Measurements from ENCODE around the gene HOXA4.

HOXA4 gene

GRCh38 chr7:27130540-27131389 lies at the start of gene HOXA4:
Gene HOXA4, minus strand, starts transcription at chr7:27130757. Its CDS starts 24 bp downstream, at chr7:27130733.
- TF ChIP-seq, protein P1, sequence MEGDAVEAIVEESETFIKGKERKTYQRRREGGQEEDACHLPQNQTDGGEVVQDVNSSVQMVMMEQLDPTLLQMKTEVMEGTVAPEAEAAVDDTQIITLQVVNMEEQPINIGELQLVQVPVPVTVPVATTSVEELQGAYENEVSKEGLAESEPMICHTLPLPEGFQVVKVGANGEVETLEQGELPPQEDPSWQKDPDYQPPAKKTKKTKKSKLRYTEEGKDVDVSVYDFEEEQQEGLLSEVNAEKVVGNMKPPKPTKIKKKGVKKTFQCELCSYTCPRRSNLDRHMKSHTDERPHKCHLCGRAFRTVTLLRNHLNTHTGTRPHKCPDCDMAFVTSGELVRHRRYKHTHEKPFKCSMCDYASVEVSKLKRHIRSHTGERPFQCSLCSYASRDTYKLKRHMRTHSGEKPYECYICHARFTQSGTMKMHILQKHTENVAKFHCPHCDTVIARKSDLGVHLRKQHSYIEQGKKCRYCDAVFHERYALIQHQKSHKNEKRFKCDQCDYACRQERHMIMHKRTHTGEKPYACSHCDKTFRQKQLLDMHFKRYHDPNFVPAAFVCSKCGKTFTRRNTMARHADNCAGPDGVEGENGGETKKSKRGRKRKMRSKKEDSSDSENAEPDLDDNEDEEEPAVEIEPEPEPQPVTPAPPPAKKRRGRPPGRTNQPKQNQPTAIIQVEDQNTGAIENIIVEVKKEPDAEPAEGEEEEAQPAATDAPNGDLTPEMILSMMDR (IDR thresholded peaks at IDR 0.05; ENCODE audit: extremely low read depth, insufficient read depth, missing control alignments) = no peak
- DNase-seq (ENCODE audit: low spot score) = no peak
- in situ Hi-C loops (cut with MboI; ENCODE audit: low pct_unique_long_range_greater_than_20kb, low sequenced_read_pairs, unreplicated experiment) = no loop called here

GRCh38 chr7:27179503-27180430 lies 49.2 kb upstream of the HOXA4 start:
- in situ Hi-C loops (cut with MboI; ENCODE audit: low pct_unique_long_range_greater_than_20kb, low sequenced_read_pairs, unreplicated experiment) = no loop called here
- TF ChIP-seq, protein P1 (IDR thresholded peaks at IDR 0.05; ENCODE audit: extremely low read depth, insufficient read depth, missing control alignments) = peak; percentile 71
- peak; percentile 82 for DNase-seq (ENCODE audit: low spot score)

- DNase-seq (ENCODE audit: low spot score) = no peak
- in situ Hi-C loops (cut with MboI; ENCODE audit: low pct_unique_long_range_greater_than_20kb, low sequenced_read_pairs, unreplicated experiment) = no loop called here
- TF ChIP-seq, protein P1 (IDR thresholded peaks at IDR 0.05; ENCODE audit: extremely low read depth, insufficient read depth, missing control alignments) = no peak
Measured at GRCh38 chr7:27179030-27179429, 48.5 kb upstream of the HOXA4 start.

GRCh38 chr7:27178366-27178765 lies 47.8 kb upstream of the HOXA4 start:
- in situ Hi-C loops (cut with MboI; ENCODE audit: low pct_unique_long_range_greater_than_20kb, low sequenced_read_pairs, unreplicated experiment) = no loop called here
- no peak for DNase-seq (ENCODE audit: low spot score)
- TF ChIP-seq, protein P1 (IDR thresholded peaks at IDR 0.05; ENCODE audit: extremely low read depth, insufficient read depth, missing control alignments) = no peak

DNA sequence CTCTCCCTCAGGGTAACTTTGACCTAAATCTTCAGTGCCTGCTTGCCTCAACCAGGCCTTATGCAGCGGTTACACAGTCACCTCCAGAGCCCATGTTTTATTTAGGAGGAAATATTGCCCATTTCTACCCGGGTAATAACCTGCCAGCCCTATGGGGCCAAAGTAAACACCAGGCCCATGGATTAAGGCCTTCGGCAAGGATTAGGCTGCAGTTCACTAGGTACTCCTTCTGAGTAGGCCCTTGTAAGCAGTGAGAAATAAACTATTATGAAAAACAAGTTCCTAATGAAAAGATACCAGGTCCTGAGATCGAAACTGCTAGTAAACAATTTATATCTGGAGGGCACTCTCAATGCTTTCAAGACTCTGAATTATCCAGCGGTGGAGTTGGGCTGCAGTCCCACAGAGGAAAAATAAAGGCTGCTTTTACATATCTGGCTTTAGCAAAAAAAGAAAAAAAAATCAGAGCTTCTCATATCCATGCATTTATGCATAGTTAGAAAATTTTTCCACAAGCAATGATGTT lies 47.3 kb upstream of the HOXA4 start:
- TF ChIP-seq, protein P1 (IDR thresholded peaks at IDR 0.05; ENCODE audit: extremely low read depth, insufficient read depth, missing control alignments) = no peak
- in situ Hi-C loops (cut with MboI; ENCODE audit: low pct_unique_long_range_greater_than_20kb, low sequenced_read_pairs, unreplicated experiment) = no loop called here
- no peak for DNase-seq (ENCODE audit: low spot score)
